Measurements from ENCODE around the gene TMEM150B.

Gene TMEM150B

GRCh38 chr19:55353803-55354697, 28.9 kb upstream of the TMEM150B start:
- DNase-seq (ENCODE audit: extremely low read depth, low read depth) = no peak
- TF ChIP-seq CTCF (IDR thresholded peaks at IDR 0.05; ENCODE audit: low read depth, low read length) = no peak

GRCh38 chr19:55353356-55353802, 28.2 kb upstream of the TMEM150B start:
- DNase-seq (ENCODE audit: extremely low read depth, low read depth) = no peak
- no peak for TF ChIP-seq CTCF (IDR thresholded peaks at IDR 0.05; ENCODE audit: low read depth, low read length)

GRCh38 chr19:55352549-55353145, 27.5 kb upstream of the TMEM150B start:
- no peak for TF ChIP-seq CTCF (IDR thresholded peaks at IDR 0.05; ENCODE audit: low read depth, low read length)
- DNase-seq (ENCODE audit: extremely low read depth, low read depth) = no peak

GRCh38 chr19:55352040-55352439, 26.9 kb upstream of the TMEM150B start:
- no peak for DNase-seq (ENCODE audit: extremely low read depth, low read depth)
- TF ChIP-seq CTCF (IDR thresholded peaks at IDR 0.05; ENCODE audit: low read depth, low read length) = no peak

- DNase-seq (ENCODE audit: extremely low read depth, low read depth) = no peak
- no peak for TF ChIP-seq CTCF (IDR thresholded peaks at IDR 0.05; ENCODE audit: low read depth, low read length)
Observed at GRCh38 chr19:55350620-55351315, 25.6 kb upstream of the TMEM150B start.

- TF ChIP-seq CTCF (IDR thresholded peaks at IDR 0.05; ENCODE audit: low read depth, low read length) = no peak
- no peak for DNase-seq (ENCODE audit: extremely low read depth, low read depth)
Observed at GRCh38 chr19:55348317-55349034, 23.3 kb upstream of the TMEM150B start.

Measured in AG09319 (cell line).